Type B pancreatic cell (in vitro differentiated cells): ENCODE results near the gene TMTC1. TPM values are rescaled to one million over a fixed set of nuclear protein-coding genes. Genes with fewer than 3 reads are reported as not detected.

Source experiments
- DNase-seq: peaks from one replicate; pipeline ENCODE4 v3.0.0; 2021; ENCODE audit warnings: mixed read lengths; ENCODE audit not compliant: unreplicated experiment; ENCODE audit errors: extremely low spot score
- H3K27ac Mint-ChIP-seq: 2 replicates; pipeline ENCODE4 v1.8.0; 2021; ENCODE audit warnings: mild to moderate bottlenecking, mixed read lengths
- H3K27me3 Mint-ChIP-seq: 2 replicates; pipeline ENCODE4 v1.8.0; 2021; ENCODE audit warnings: mixed read lengths
- H3K36me3 Mint-ChIP-seq: 2 replicates; pipeline ENCODE4 v1.8.0; 2021; ENCODE audit warnings: mixed read lengths
- H3K4me1 Mint-ChIP-seq: one replicate; pipeline ENCODE4 v1.8.0; 2021; ENCODE audit warnings: mixed read lengths; ENCODE audit not compliant: unreplicated experiment
- H3K4me3 Mint-ChIP-seq: 2 replicates; pipeline ENCODE4 v1.8.0; 2021; ENCODE audit warnings: mild to moderate bottlenecking, mixed read lengths
- H3K9me3 Mint-ChIP-seq: 2 replicates; pipeline ENCODE4 v1.8.0; 2021; ENCODE audit warnings: mixed read lengths
- CTCF ChIP-seq: fragments of 200-600 bp; sonication (generic); conservative IDR thresholded peaks from 2 replicates; pipeline ENCODE4 v1.5.0; 2021; ENCODE audit warnings: antibody characterized with exemption, mild to moderate bottlenecking
- total RNA-seq: library from RNA; stranded (reverse); gene quantifications from 2 replicates; pipeline ENCODE4 v1.2.1, GENCODE V29; 2021; ENCODE audit warnings: low replicate concordance

Gene TMTC1
- total RNA-seq, 1 donor from 2014 or later = 24.0 TPM

- no peaks in the 10 kb centered on the region for H3K4me1 Mint-ChIP-seq
- H3K27ac Mint-ChIP-seq = no peak overlapping the region
- peaks cover 26% of the 10 kb centered on the region for H3K36me3 Mint-ChIP-seq
These were observed 10.7 kb downstream of the TMTC1 start for GRCh38 chr12:29773076-29773475.

GRCh38 chr12:29771786-29772185 is 12.0 kb downstream of the TMTC1 start:
- H3K27ac Mint-ChIP-seq = no peak overlapping the region
- no peaks in the 10 kb centered on the region for H3K27me3 Mint-ChIP-seq
- H3K36me3 Mint-ChIP-seq = peaks cover 26% of the 10 kb centered on the region
- no peak overlapping the region for H3K4me3 Mint-ChIP-seq
- no peaks in the 10 kb centered on the region for H3K4me1 Mint-ChIP-seq
- no peak for DNase-seq
- TF ChIP-seq CTCF = no peak
- peaks cover 3% of the 10 kb centered on the region for H3K9me3 Mint-ChIP-seq

More at GRCh38 chr12:29773076-29773475, 10.7 kb downstream of the TMTC1 start:
- no peak for DNase-seq
- H3K27me3 Mint-ChIP-seq = no peaks in the 10 kb centered on the region
- H3K4me3 Mint-ChIP-seq = no peak overlapping the region
- no peak for TF ChIP-seq CTCF
- H3K9me3 Mint-ChIP-seq = peaks cover 3% of the 10 kb centered on the region

GRCh38 chr12:29771165-29771564 is 12.6 kb downstream of the TMTC1 start:
- Mint-ChIP-seq H3K9me3 (peaks cover 3% of the 10 kb centered on the region), H3K27me3 (no peaks in the 10 kb centered on the region), H3K4me3 (no peak overlapping the region), H3K27ac (no peak overlapping the region), H3K4me1 (no peaks in the 10 kb centered on the region), H3K36me3 (peaks cover 25% of the 10 kb centered on the region)
- no peak for TF ChIP-seq CTCF
- no peak for DNase-seq

- Mint-ChIP-seq H3K27me3 (no peaks in the 10 kb centered on the region), H3K4me1 (no peaks in the 10 kb centered on the region), H3K27ac (no peak overlapping the region), H3K9me3 (no peaks in the 10 kb centered on the region), H3K36me3 (peaks cover 17% of the 10 kb centered on the region), H3K4me3 (no peak overlapping the region)
- no peak for DNase-seq
- TF ChIP-seq CTCF = no peak
These were observed 14.4 kb downstream of the TMTC1 start for GRCh38 chr12:29769162-29769858.

GRCh38 chr12:29768372-29768771 is 15.4 kb downstream of the TMTC1 start:
- Mint-ChIP-seq H3K27ac (no peak overlapping the region), H3K4me1 (no peaks in the 10 kb centered on the region), H3K36me3 (peaks cover 13% of the 10 kb centered on the region), H3K9me3 (no peaks in the 10 kb centered on the region), H3K27me3 (no peaks in the 10 kb centered on the region), H3K4me3 (no peak overlapping the region)
- DNase-seq = no peak
- no peak for TF ChIP-seq CTCF
